Ovary (tissue), 9 donors: ENCODE data around the gene COX6B2. TPM values are rescaled to one million over a fixed set of nuclear protein-coding genes. Genes with fewer than 3 reads are reported as not detected.

ENCODE experiments used
- DNase-seq, 5 donors: peaks; one replicate each; pipeline ENCODE4 v3.0.0-alpha.2; 2019 to 2020
- H3K27ac ChIP-seq, 2 donors: fragments of 200-600 bp; one replicate each; pipeline versions ENCODE4 v1.5.1 to v1.8.0; 2019 to 2022
- H3K27me3 ChIP-seq: fragments of 200-600 bp; one replicate; pipeline ENCODE4 v1.8.0; 2022
- H3K36me3 ChIP-seq: fragments of 200-600 bp; sonication (generic); one replicate; pipeline ENCODE4 v1.5.1; 2019
- H3K4me1 ChIP-seq: one replicate; pipeline ENCODE4 v1.8.1; 2013; ENCODE audit warnings: mild to moderate bottlenecking, moderate library complexity; ENCODE audit not compliant: insufficient read depth
- H3K4me3 ChIP-seq: fragments of 200-600 bp; sonication (generic); one replicate; pipeline ENCODE4 v1.5.1; 2017
- H3K9me3 ChIP-seq, 2 donors: fragments of 200-600 bp in 1 of 2; sonication (generic) in 1 of 2; one replicate each; pipeline versions ENCODE4 v1.5.1 to v1.8.1; 2013 to 2019; ENCODE audit warnings: mild to moderate bottlenecking in 1 of 2, moderate library complexity in 1 of 2
- CTCF ChIP-seq, 3 donors: fragments of 450-650 bp in 2 of 3; fragments of 200-600 bp in 1 of 3; IDR thresholded peaks; one replicate each; pipeline versions ENCODE4 v1.5.1 to v1.8.0; 2016 to 2022; ENCODE audit warnings: antibody characterized with exemption in 3 of 3, mild to moderate bottlenecking in 1 of 3
- EP300 ChIP-seq: sonication (generic); formaldehyde crosslinking; IDR thresholded peaks from one replicate; pipeline ENCODE4 v1.6.1; 2017; ENCODE audit warnings: antibody characterized with exemption
- POLR2A ChIP-seq: fragments of 450-650 bp; IDR thresholded peaks from one replicate; pipeline ENCODE4 v1.6.1; 2017; ENCODE audit warnings: antibody characterized with exemption, mild to moderate bottlenecking, moderate library complexity
- WGBS, 3 donors: extraction: QIAGEN DNeasy Blood & Tissue Kit in 1 of 3; methylation state at CpG; one replicate each; pipeline versions ENCODE4 v1.1.5 to v1.1.7; 2013 to 2017; 5-methylcytosine and 5-hydroxymethylcytosine counted together
- intact Hi-C, 4 donors: fragments of 100-400 bp; cut with DNase I; formaldehyde crosslinking; loops; one replicate each; pipeline versions ENCODE4 v1.11.0 to v1.15.1; 2022 to 2023
- polyA plus RNA-seq, 2 donors: library from polyadenylated mRNA; stranded (reverse); fragments of 200-250 nt in 1 of 2; fragments of 350-450 nt in 1 of 2; fragmentation: Illumina TruSeq in 1 of 2; extraction: RNeasy Lipid Tissue Mini Kit (QIAGEN cat#74804) in 1 of 2; gene quantifications; one replicate each; pipeline ENCODE4 v1.2.3, GENCODE V29; 2013 to 2014
- total RNA-seq, 7 donors: library from RNA; depleted of rRNA in 2 of 7; stranded (reverse); fragments of >200 nt in 2 of 7; fragmentation: NEBNext Ultra II Directional in 3 of 7; extraction: Animal tissue kit (Norgen Biotek cat#: 25700) in 3 of 7; gene quantifications; one replicate each; pipeline versions ENCODE4 v1.1.0 to v1.2.4, GENCODE V29; 2016 to 2023
- donor health status: DM: no; HTN: no; CAD: no; lungs with moderate emphysema.
- donor health status: DM: no; HTN: no; CAD: no.
- donor health status: Bipolar disorder and iron deficiency.
- donor health status: DM: yes; HTN: yes; CAD: no.
- donor health status: DM: no; HTN: no; CAD: no.
- donor health status: DM: yes; HTN: yes; CAD: no.

COX6B2 gene
- total and polyA plus RNA-seq, 9 donors: 0.10 to 1.5 (median 0.36) TPM; not detected in 2

- intact Hi-C loops: no loop called here
- TF ChIP-seq CTCF (IDR thresholded peaks at IDR 0.05): no peak
- no peak for TF ChIP-seq EP300
- no peak for TF ChIP-seq POLR2A
- no peak overlapping the region for H3K27ac ChIP-seq
- no peaks in the 10 kb centered on the region for H3K9me3 ChIP-seq
- no peaks in the 10 kb centered on the region for H3K27me3 ChIP-seq
- WGBS, 3 donors: 77 to 89% (median 88%) methylated on average over 12 of the region's 12 CpGs
- no peaks in the 10 kb centered on the region for H3K36me3 ChIP-seq
- DNase-seq: no peak
- no peaks in the 10 kb centered on the region for H3K4me1 ChIP-seq
- no peak overlapping the region for H3K4me3 ChIP-seq
These were observed 43.8 kb upstream of the COX6B2 start for GRCh38 chr19:55398200-55398925.

- TF ChIP-seq POLR2A (no peak), EP300 (no peak), CTCF (IDR thresholded peaks at IDR 0.05) (no peak)
- H3K27ac ChIP-seq: no peak overlapping the region
- no peak for DNase-seq
- WGBS, 3 donors: 61 to 68% (median 67%) methylated on average over 18 of the region's 18 CpGs
- peaks cover 3% of the 10 kb centered on the region for H3K4me1 ChIP-seq
- intact Hi-C loops: no loop called here
- no peaks in the 10 kb centered on the region for H3K9me3 ChIP-seq
- H3K36me3 ChIP-seq: no peaks in the 10 kb centered on the region
- H3K4me3 ChIP-seq: no peak overlapping the region
- H3K27me3 ChIP-seq: no peaks in the 10 kb centered on the region
These were observed 38.6 kb upstream of the COX6B2 start for GRCh38 chr19:55392820-55393761.

- 75 to 78% (median 76%) methylated on average over 18 of the region's 18 CpGs for WGBS, 3 donors
- Histone ChIP-seq H3K36me3 (no peaks in the 10 kb centered on the region), H3K9me3 (no peaks in the 10 kb centered on the region), H3K27ac (no peak overlapping the region), H3K27me3 (no peaks in the 10 kb centered on the region), H3K4me1 (peaks cover 14% of the 10 kb centered on the region), H3K4me3 (no peak overlapping the region)
- DNase-seq: no peak
- no peak for TF ChIP-seq CTCF (IDR thresholded peaks at IDR 0.05)
- no peak for TF ChIP-seq POLR2A
- TF ChIP-seq EP300: no peak
- intact Hi-C loops: no loop called here
These were observed 37.4 kb upstream of the COX6B2 start for GRCh38 chr19:55391702-55392615.

- H3K27ac ChIP-seq: no peak overlapping the region
- intact Hi-C loops: no loop called here
- DNase-seq: no peak
- no peaks in the 10 kb centered on the region for H3K27me3 ChIP-seq
- no peak overlapping the region for H3K4me3 ChIP-seq
- no peaks in the 10 kb centered on the region for H3K36me3 ChIP-seq
- WGBS, 3 donors: 75 to 76% (median 75%) methylated on average over 12 of the region's 12 CpGs
- no peak for TF ChIP-seq CTCF (IDR thresholded peaks at IDR 0.05)
- no peak for TF ChIP-seq POLR2A
- TF ChIP-seq EP300: no peak
- no peaks in the 10 kb centered on the region for H3K9me3 ChIP-seq
- peaks cover 19% of the 10 kb centered on the region for H3K4me1 ChIP-seq
These were observed 36.7 kb upstream of the COX6B2 start for GRCh38 chr19:55391191-55391670.
